ENCODE data around the gene C9orf50. TPM values are rescaled to one million over a fixed set of nuclear protein-coding genes. Genes with fewer than 3 reads are reported as not detected.

Gene C9orf50
- polyA plus RNA-seq, 2 of the 4 experiments (the other 2 are of a cell fraction) = 0.05 to 0.10 TPM

- WGBS (ENCODE audit: missing lambda C conversion rate) = 100% methylated on average over 1 of the region's 1 CpG
- no peak for DNase-seq (ENCODE audit: low read depth in 1 of 2, low spot score in 1 of 2)
- POLR2A ChIA-PET = interaction anchor here (2.1 kb wide), 1 partner anchor 11 kb away, joined by 10 read pairs; no protein-coding TSS in a partner anchor
- CTCF ChIA-PET = interaction anchor here (0.8 to 2.7 kb wide), 4 partner anchors 11 to 413 kb away, joined by 4 to 7 read pairs (median 5); no protein-coding TSS in a partner anchor
- FAIRE-seq = no peak
- ATAC-seq = no peak
- TF ChIP-seq SMC3 (IDR thresholded peaks at IDR 0.05) (no peak), HMGXB4 (CRISPR knock-in tag; IDR thresholded peaks at IDR 0.05; ENCODE audit: borderline replicate concordance) (no peak), RFX5 (IDR thresholded peaks at IDR 0.05) (no peak), HEYL (CRISPR knock-in tag; IDR thresholded peaks at IDR 0.05) (no peak), ZFP36 (IDR thresholded peaks at IDR 0.05; ENCODE audit: borderline replicate concordance, partially characterized antibody) (peak; percentile 35)
- Histone ChIP-seq H3K27ac (peak overlapping the region in 1 of 2 experiments; percentile 63; a peak in 3 of 6 replicates), H3K4me3 (no peak overlapping the region), H3K4me2 (no peak overlapping the region), H3K4me1 (no peaks in the 10 kb centered on the region), H3K9me3 (no peaks in the 10 kb centered on the region)
Measured at GRCh38 chr9:129586245-129586644, 34.7 kb downstream of the C9orf50 start.

- ChIA-PET CTCF (interaction anchor here (0.7 to 2.4 kb wide), 4 partner anchors 11 to 371 kb away, joined by 3 to 18 read pairs (median 4); no protein-coding TSS in a partner anchor), POLR2A (interaction anchor here (0.6 kb wide), 1 partner anchor 8 kb away, joined by 9 read pairs; no protein-coding TSS in a partner anchor)
- ATAC-seq = no peak
- Histone ChIP-seq H3K9me3 (no peaks in the 10 kb centered on the region), H3K4me2 (no peak overlapping the region), H3K27ac (peak overlapping the region in 1 of 2 experiments; percentile 59; a peak in 2 of 6 replicates), H3K4me3 (no peak overlapping the region), H3K4me1 (no peaks in the 10 kb centered on the region)
- WGBS (ENCODE audit: missing lambda C conversion rate) = 85% methylated on average over 1 of the region's 1 CpG
- TF ChIP-seq HDAC2 (IDR thresholded peaks at IDR 0.05) (no peak), FOXS1 (CRISPR knock-in tag; IDR thresholded peaks at IDR 0.05) (no peak), E2F6 (IDR thresholded peaks at IDR 0.05; ENCODE audit: borderline replicate concordance, low read depth) (no peak), KDM5A (IDR thresholded peaks at IDR 0.05) (no peak), BHLHE40 (IDR thresholded peaks at IDR 0.05; ENCODE audit: low read depth, low read length) (no peak), ESRRA (IDR thresholded peaks at IDR 0.05; ENCODE audit: borderline replicate concordance, low read length) (no peak), MAX (IDR thresholded peaks at IDR 0.05) (no peak), BCL3 (IDR thresholded peaks at IDR 0.05) (no peak), EP300 (IDR thresholded peaks at IDR 0.05) (no peak), MAZ (IDR thresholded peaks at IDR 0.05; ENCODE audit: borderline replicate concordance, low read depth, low read length) (no peak), ZNF302 (CRISPR knock-in tag; IDR thresholded peaks at IDR 0.05) (no peak), HEYL (CRISPR knock-in tag; IDR thresholded peaks at IDR 0.05) (no peak), HES2 (IDR thresholded peaks at IDR 0.05) (no peak), EHMT2 (IDR thresholded peaks at IDR 0.05; ENCODE audit: low read depth) (no peak), ELK1 (IDR thresholded peaks at IDR 0.05; ENCODE audit: low read depth, low read length) (no peak), FOSB (CRISPR knock-in tag; IDR thresholded peaks at IDR 0.05) (no peak), MAFK (IDR thresholded peaks at IDR 0.05; ENCODE audit: partially characterized antibody) (no peak), POLR2A (IDR thresholded peaks at IDR 0.05; ENCODE audit: low read length) (no peak), TFCP2L1 (CRISPR knock-in tag; IDR thresholded peaks at IDR 0.05) (no peak), CHD4 (IDR thresholded peaks at IDR 0.05; ENCODE audit: borderline replicate concordance) (no peak)
- no peak for DNase-seq (ENCODE audit: low read depth in 1 of 2, low spot score in 1 of 2)
- no peak for FAIRE-seq
Measured at GRCh38 chr9:129585352-129585751, 35.5 kb downstream of the C9orf50 start.

Data from A549 (cell line).